ENCODE measurements around the gene CCDC194. TPM values are rescaled to one million over a fixed set of nuclear protein-coding genes. Genes with fewer than 3 reads are reported as not detected.

Gene CCDC194
- not detected in 5 replicates for total RNA-seq (2022; extraction: Qiagen RNA extraction; ENCODE audit: low read depth)

DNA sequence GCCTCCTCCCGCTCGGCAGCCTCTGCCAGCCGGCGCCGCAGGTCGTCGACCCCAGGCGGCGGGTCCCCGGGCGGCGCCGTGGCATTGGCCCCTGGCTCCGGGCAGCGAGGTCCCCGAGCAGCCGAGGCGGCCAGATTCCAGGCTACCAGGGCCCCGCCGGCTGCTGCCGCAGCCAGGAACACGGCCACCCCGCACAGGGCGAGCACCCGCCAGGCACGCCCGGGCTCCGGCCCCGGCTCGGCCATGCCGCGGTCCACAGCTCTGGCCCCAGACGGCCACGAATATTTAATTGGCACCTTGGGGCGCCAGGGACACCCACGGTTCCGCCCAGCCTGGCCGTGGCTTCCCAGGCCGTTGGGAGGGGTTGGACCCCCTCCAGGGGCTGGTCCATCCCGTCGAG lies at the start of gene CCDC194:
TSS of gene CCDC194 (minus strand) at position 283 of the 400 bp plus-strand sequence. CDS start at position 245, 38 bp downstream.

GRCh38 chr19:17419621-17420474 lies 25.9 kb upstream of the CCDC194 start, which contains the start of gene MVB12A:
TSS of gene MVB12A (plus strand) at chr19:17420047. CDS start at chr19:17420136, 89 bp downstream.

GRCh38 chr19:17405250-17406045 lies 11.5 kb upstream of the CCDC194 start, which contains the start of gene BST2:
TSS of gene BST2 (minus strand) at chr19:17405630. CDS start at chr19:17405575, 55 bp downstream.

DNA sequence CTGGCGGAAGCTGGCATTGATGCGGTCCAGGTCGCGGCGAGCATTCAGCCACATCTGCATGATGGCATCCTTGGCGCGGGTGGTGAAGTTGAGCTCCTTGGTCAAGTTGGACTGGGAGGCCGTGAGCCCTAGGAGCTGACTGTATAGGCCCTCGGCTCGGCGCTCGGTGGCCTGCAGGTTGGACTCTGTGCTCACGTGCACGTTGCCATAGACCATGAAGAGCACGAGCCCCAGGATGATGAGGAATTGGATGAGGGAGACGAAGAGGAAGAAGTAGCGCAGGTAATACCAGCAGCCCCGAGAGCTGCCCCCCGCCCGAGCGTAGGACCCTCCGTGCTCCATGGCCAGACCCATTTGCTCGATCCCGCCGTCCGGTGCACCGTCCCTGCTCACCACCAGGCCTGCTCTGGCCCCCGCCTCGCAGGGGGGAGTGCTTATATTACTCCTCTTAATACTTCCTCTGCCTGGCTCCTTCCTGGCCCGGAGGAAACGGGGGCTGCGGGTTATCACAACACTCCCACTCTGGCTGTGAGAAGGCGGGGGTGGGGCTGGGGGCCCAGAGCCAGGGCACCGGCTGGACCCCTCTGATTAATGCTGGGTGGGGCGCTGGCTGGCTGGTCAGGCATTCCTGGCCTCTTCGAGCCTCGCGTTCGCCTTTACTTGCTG lies 16.9 kb downstream of the CCDC194 start, which contains the start of gene PLVAP:
TSS of gene PLVAP (minus strand) at position 408 of the 666 bp plus-strand sequence. CDS start at position 354, 54 bp downstream.

Other genes starting within 250 kb of the CCDC194 start
- 12.8 to 17.5 TPM (median 14.7 TPM) in 5 replicates for gene USE1, start 178.8 kb downstream of the CCDC194 start, total RNA-seq (2022; extraction: Qiagen RNA extraction; ENCODE audit: low read depth)
- 9.5 to 16.1 TPM (median 11.8 TPM) in 5 replicates for gene OCEL1, start 168.0 kb downstream of the CCDC194 start, total RNA-seq (2022; extraction: Qiagen RNA extraction; ENCODE audit: low read depth)
- 30.9 to 70.2 TPM (median 67.8 TPM) in 5 replicates for gene NR2F6, start 148.3 kb downstream of the CCDC194 start, total RNA-seq (2022; extraction: Qiagen RNA extraction; ENCODE audit: low read depth)
- gene USHBP1, start 129.5 kb downstream of the CCDC194 start, total RNA-seq (2022; extraction: Qiagen RNA extraction; ENCODE audit: low read depth), result not detected in 5 replicates
- 59.3 to 66.2 TPM (median 64.7 TPM) in 5 replicates for gene BABAM1, start 126.8 kb downstream of the CCDC194 start, total RNA-seq (2022; extraction: Qiagen RNA extraction; ENCODE audit: low read depth)
- gene ANKLE1, start 112.3 kb downstream of the CCDC194 start, total RNA-seq (2022; extraction: Qiagen RNA extraction; ENCODE audit: low read depth), result 0.17 to 0.63 TPM (median 0.46 TPM) in 5 replicates
- gene ABHD8, start 90.8 kb downstream of the CCDC194 start, total RNA-seq (2022; extraction: Qiagen RNA extraction; ENCODE audit: low read depth), result 2.6 to 4.5 TPM (median 4.2 TPM) in 5 replicates
- gene MRPL34, start 88.3 kb downstream of the CCDC194 start, total RNA-seq (2022; extraction: Qiagen RNA extraction; ENCODE audit: low read depth), result 61.3 to 102 TPM (median 91.5 TPM) in 5 replicates
- gene DDA1, start 84.6 kb downstream of the CCDC194 start, total RNA-seq (2022; extraction: Qiagen RNA extraction; ENCODE audit: low read depth), result 61.9 to 81.0 TPM (median 68.9 TPM) in 5 replicates
- gene ANO8, start 59.3 kb downstream of the CCDC194 start, total RNA-seq (2022; extraction: Qiagen RNA extraction; ENCODE audit: low read depth), result 2.3 to 4.3 TPM (median 3.3 TPM) in 5 replicates
- 15.9 to 23.4 TPM (median 19.3 TPM) in 5 replicates for gene GTPBP3, start 56.6 kb downstream of the CCDC194 start, total RNA-seq (2022; extraction: Qiagen RNA extraction; ENCODE audit: low read depth)
- not detected in 5 replicates for gene PLVAP, start 16.9 kb downstream of the CCDC194 start, total RNA-seq (2022; extraction: Qiagen RNA extraction; ENCODE audit: low read depth)
- gene BST2, start 11.4 kb upstream of the CCDC194 start, total RNA-seq (2022; extraction: Qiagen RNA extraction; ENCODE audit: low read depth), result 0.13 to 0.15 TPM in 2 of 5 replicates, not detected in the others
- 26.9 to 42.8 TPM (median 38.0 TPM) in 5 replicates for gene MVB12A, start 25.9 kb upstream of the CCDC194 start, total RNA-seq (2022; extraction: Qiagen RNA extraction; ENCODE audit: low read depth)
- gene TMEM221, start 54.5 kb upstream of the CCDC194 start, total RNA-seq (2022; extraction: Qiagen RNA extraction; ENCODE audit: low read depth), result 0.47 to 0.94 TPM (median 0.85 TPM) in 5 replicates
- gene NXNL1, start 66.7 kb upstream of the CCDC194 start, total RNA-seq (2022; extraction: Qiagen RNA extraction; ENCODE audit: low read depth), result not detected in 5 replicates
- gene SLC27A1, start 76.3 kb upstream of the CCDC194 start, total RNA-seq (2022; extraction: Qiagen RNA extraction; ENCODE audit: low read depth), result 2.1 to 3.5 TPM (median 2.7 TPM) in 5 replicates
- gene PGLS, start 117.5 kb upstream of the CCDC194 start, total RNA-seq (2022; extraction: Qiagen RNA extraction; ENCODE audit: low read depth), result 47.5 to 79.9 TPM (median 67.0 TPM) in 5 replicates
- 57.5 to 79.4 TPM (median 71.9 TPM) in 5 replicates for gene COLGALT1, start 161.5 kb upstream of the CCDC194 start, total RNA-seq (2022; extraction: Qiagen RNA extraction; ENCODE audit: low read depth)